ENCODE results near the gene ZNF138.

DNA sequence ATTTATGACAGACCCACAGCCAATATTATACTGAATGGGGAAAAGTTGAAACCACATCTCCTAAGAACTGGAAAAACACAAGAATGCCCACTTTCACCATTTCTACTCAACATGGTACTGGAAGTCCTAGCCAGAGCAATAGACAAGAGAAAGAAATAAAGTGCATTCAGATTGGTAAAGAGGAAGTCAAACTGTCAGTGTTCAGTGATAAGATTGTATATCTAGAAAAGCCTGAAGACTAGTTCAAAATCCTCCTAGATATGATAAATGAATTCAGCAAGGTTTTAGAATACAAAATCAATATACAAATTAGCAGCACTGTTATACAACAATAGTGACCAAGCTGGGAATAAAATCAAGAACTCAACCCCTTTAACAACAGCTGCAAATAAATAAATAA is 6.9 kb upstream of the ZNF138 start:
- TF ChIP-seq, protein P1, sequence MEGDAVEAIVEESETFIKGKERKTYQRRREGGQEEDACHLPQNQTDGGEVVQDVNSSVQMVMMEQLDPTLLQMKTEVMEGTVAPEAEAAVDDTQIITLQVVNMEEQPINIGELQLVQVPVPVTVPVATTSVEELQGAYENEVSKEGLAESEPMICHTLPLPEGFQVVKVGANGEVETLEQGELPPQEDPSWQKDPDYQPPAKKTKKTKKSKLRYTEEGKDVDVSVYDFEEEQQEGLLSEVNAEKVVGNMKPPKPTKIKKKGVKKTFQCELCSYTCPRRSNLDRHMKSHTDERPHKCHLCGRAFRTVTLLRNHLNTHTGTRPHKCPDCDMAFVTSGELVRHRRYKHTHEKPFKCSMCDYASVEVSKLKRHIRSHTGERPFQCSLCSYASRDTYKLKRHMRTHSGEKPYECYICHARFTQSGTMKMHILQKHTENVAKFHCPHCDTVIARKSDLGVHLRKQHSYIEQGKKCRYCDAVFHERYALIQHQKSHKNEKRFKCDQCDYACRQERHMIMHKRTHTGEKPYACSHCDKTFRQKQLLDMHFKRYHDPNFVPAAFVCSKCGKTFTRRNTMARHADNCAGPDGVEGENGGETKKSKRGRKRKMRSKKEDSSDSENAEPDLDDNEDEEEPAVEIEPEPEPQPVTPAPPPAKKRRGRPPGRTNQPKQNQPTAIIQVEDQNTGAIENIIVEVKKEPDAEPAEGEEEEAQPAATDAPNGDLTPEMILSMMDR (optimal IDR thresholded peaks at IDR 0.05 in 1 of 3, IDR thresholded peaks at IDR 0.05 in 1 of 3, conservative IDR thresholded peaks at IDR 0.05 in 1 of 3; ENCODE audit: extremely low read depth in 1 of 3, insufficient read depth in 2 of 3, low read length in 3 of 3) = no peak
- no peak for TF ChIP-seq EZH2 (IDR thresholded peaks at IDR 0.05; ENCODE audit: low read length)

Measured in keratinocyte (primary cell).